Measurements from ENCODE around the gene FSTL4.

FSTL4 gene

GRCh38 chr5:133230823-133231578 is 381.3 kb downstream of the FSTL4 start:
- TF ChIP-seq EZH2 (optimal IDR thresholded peaks at IDR 0.05; ENCODE audit: low read depth, low read length) (no peak), CTCF (IDR thresholded peaks at IDR 0.05; ENCODE audit: low read length) (no peak)
- Histone ChIP-seq H3K9me2 (replicated peaks; ENCODE audit: insufficient read depth, low read length) (no peaks in the 10 kb centered on the region), H3K4me3 (ENCODE audit: low read length) (no peak overlapping the region), H2AFZ (ENCODE audit: low read length) (no peak overlapping the region), H3K27ac (ENCODE audit: low read length) (no peak overlapping the region), H3F3A (ENCODE audit: insufficient read depth, low read length) (no peaks in the 10 kb centered on the region), H3K79me2 (ENCODE audit: low read length) (no peaks in the 10 kb centered on the region), H3K9ac (ENCODE audit: low read length) (no peak overlapping the region), H3K4me1 (ENCODE audit: low read length) (no peaks in the 10 kb centered on the region), H3K36me3 (replicated peaks; ENCODE audit: insufficient read depth, low read length) (no peaks in the 10 kb centered on the region), H3K4me2 (ENCODE audit: low read depth, low read length) (no peak overlapping the region), H3K9me3 (replicated peaks; ENCODE audit: insufficient read depth, low read length) (no peaks in the 10 kb centered on the region), H4K20me1 (ENCODE audit: insufficient read depth, low read length) (no peaks in the 10 kb centered on the region), H3K27me3 (replicated peaks; ENCODE audit: insufficient read depth, low read length) (no peaks in the 10 kb centered on the region)
- DNase-seq: no peak

GRCh38 chr5:133229931-133230664 is 382.2 kb downstream of the FSTL4 start:
- H3K4me3 ChIP-seq (ENCODE audit: low read length): no peak overlapping the region
- no peaks in the 10 kb centered on the region for H3K9me3 ChIP-seq (replicated peaks; ENCODE audit: insufficient read depth, low read length)
- no peaks in the 10 kb centered on the region for H3K27me3 ChIP-seq (replicated peaks; ENCODE audit: insufficient read depth, low read length)
- no peak overlapping the region for H3K4me2 ChIP-seq (ENCODE audit: low read depth, low read length)
- no peak overlapping the region for H3K9ac ChIP-seq (ENCODE audit: low read length)
- no peaks in the 10 kb centered on the region for H3K4me1 ChIP-seq (ENCODE audit: low read length)
- no peaks in the 10 kb centered on the region for H3F3A ChIP-seq (ENCODE audit: insufficient read depth, low read length)
- no peak overlapping the region for H2AFZ ChIP-seq (ENCODE audit: low read length)
- H3K36me3 ChIP-seq (replicated peaks; ENCODE audit: insufficient read depth, low read length): no peaks in the 10 kb centered on the region
- DNase-seq: no peak
- no peaks in the 10 kb centered on the region for H4K20me1 ChIP-seq (ENCODE audit: insufficient read depth, low read length)
- H3K9me2 ChIP-seq (replicated peaks; ENCODE audit: insufficient read depth, low read length): no peaks in the 10 kb centered on the region
- no peak overlapping the region for H3K27ac ChIP-seq (ENCODE audit: low read length)
- H3K79me2 ChIP-seq (ENCODE audit: low read length): no peaks in the 10 kb centered on the region
- TF ChIP-seq EZH2 (optimal IDR thresholded peaks at IDR 0.05; ENCODE audit: low read depth, low read length) (no peak), EZH2phosphoT487 (IDR thresholded peaks at IDR 0.05; ENCODE audit: low read length) (no peak), CTCF (IDR thresholded peaks at IDR 0.05; ENCODE audit: low read length) (no peak)

- no peaks in the 10 kb centered on the region for H3K4me1 ChIP-seq (ENCODE audit: low read length)
- H3K9me2 ChIP-seq (replicated peaks; ENCODE audit: insufficient read depth, low read length): no peaks in the 10 kb centered on the region
- H3F3A ChIP-seq (ENCODE audit: insufficient read depth, low read length): no peaks in the 10 kb centered on the region
- TF ChIP-seq CTCF (IDR thresholded peaks at IDR 0.05; ENCODE audit: low read length) (no peak), EZH2 (optimal IDR thresholded peaks at IDR 0.05; ENCODE audit: low read depth, low read length) (no peak), EZH2phosphoT487 (IDR thresholded peaks at IDR 0.05; ENCODE audit: low read length) (no peak)
- no peaks in the 10 kb centered on the region for H3K27me3 ChIP-seq (replicated peaks; ENCODE audit: insufficient read depth, low read length)
- H3K36me3 ChIP-seq (replicated peaks; ENCODE audit: insufficient read depth, low read length): no peaks in the 10 kb centered on the region
- DNase-seq: no peak
- no peak overlapping the region for H2AFZ ChIP-seq (ENCODE audit: low read length)
- H3K27ac ChIP-seq (ENCODE audit: low read length): no peak overlapping the region
- H3K4me2 ChIP-seq (ENCODE audit: low read depth, low read length): no peak overlapping the region
- H4K20me1 ChIP-seq (ENCODE audit: insufficient read depth, low read length): no peaks in the 10 kb centered on the region
- H3K4me3 ChIP-seq (ENCODE audit: low read length): no peak overlapping the region
- H3K9me3 ChIP-seq (replicated peaks; ENCODE audit: insufficient read depth, low read length): no peaks in the 10 kb centered on the region
- H3K9ac ChIP-seq (ENCODE audit: low read length): no peak overlapping the region
- no peaks in the 10 kb centered on the region for H3K79me2 ChIP-seq (ENCODE audit: low read length)
Measured at GRCh38 chr5:133228316-133228715, 384.0 kb downstream of the FSTL4 start.
